Neuron (in vitro differentiated cells): ENCODE results near the gene RAC2.

ENCODE experiments used
- H2AFZ ChIP-seq: one replicate; pipeline ENCODE4 v1.6.1; 2013; ENCODE audit warnings: low read depth, mild to moderate bottlenecking, inconsistent platforms, low read length, moderate library complexity
- H3K27me3 ChIP-seq: one replicate; pipeline ENCODE4 v1.6.1; 2013; ENCODE audit warnings: low read length; ENCODE audit not compliant: insufficient read depth
- H3K36me3 ChIP-seq: one replicate; pipeline ENCODE4 v1.6.1; 2013; ENCODE audit warnings: low read length; ENCODE audit not compliant: insufficient read depth
- H3K4me1 ChIP-seq: one replicate; pipeline ENCODE4 v1.6.1; 2013; ENCODE audit warnings: low read length; ENCODE audit not compliant: insufficient read depth
- H3K4me3 ChIP-seq: 2 replicates; pipeline ENCODE4 v1.5.1; 2013; ENCODE audit warnings: mild to moderate bottlenecking, low read length, moderate library complexity
- H3K9me3 ChIP-seq: one replicate; pipeline ENCODE4 v1.6.1; 2013; ENCODE audit warnings: low read length

RAC2 gene

DNA sequence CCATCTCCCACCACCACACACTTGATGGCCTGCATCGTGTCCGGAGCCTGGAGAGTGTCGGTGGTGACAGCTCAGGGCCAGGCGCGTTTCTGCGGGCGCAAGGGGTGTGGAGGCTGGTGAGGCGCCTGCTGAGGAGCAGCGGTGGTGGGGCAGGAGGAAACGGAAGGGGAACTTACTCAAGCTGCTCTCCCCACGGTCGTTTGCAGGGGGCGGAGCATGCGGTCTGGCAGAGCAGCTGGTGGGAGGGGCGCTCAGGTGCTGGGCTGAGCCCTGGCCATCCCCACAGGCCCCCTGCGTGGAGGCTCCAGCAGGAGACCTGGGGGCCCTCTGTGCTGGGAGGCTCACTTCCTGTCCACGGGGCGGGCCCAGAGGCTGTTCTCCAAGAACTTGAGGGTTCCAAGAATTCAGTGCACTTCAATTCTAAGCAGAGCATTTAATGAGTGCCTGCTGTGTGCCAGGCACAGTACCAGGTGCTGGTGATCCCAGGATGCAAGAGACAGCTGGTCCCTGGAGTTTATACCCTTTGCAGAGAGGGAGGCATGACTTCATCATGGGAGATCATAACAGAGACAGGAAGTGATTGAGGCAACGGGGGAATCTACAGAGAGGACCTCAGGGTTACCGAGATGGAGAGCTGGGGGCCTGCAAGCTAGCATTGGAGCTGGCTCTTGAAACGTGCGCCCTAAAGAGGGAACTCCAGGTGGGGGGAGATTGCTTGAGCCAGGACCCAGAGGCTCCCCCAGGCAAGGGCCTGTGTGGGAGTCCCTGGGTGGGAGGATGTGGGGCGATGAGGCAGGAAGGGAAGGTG, at the start of gene RAC2:
TSS of gene RAC2 (minus strand) at position 156 of the 808 bp plus-strand sequence. CDS start at position 35, 121 bp downstream.
- Histone ChIP-seq H2AFZ (no peak within 1 kb of the TSS), H3K9me3 (no peaks in the 10 kb centered on the region), H3K36me3 (no peaks in the 10 kb centered on the region), H3K4me1 (peaks cover 6% of the 10 kb centered on the region), H3K27me3 (peaks cover 8% of the 10 kb centered on the region), H3K4me3 (no peak within 1 kb of the TSS)

GRCh38 chr22:37293172-37293571, 49.1 kb upstream of the RAC2 start:
- H3K4me1 ChIP-seq: no peaks in the 10 kb centered on the region
- no peaks in the 10 kb centered on the region for H3K27me3 ChIP-seq
- H3K4me3 ChIP-seq: no peak overlapping the region
- H3K9me3 ChIP-seq: no peaks in the 10 kb centered on the region
- no peak overlapping the region for H2AFZ ChIP-seq
- no peaks in the 10 kb centered on the region for H3K36me3 ChIP-seq

DNA sequence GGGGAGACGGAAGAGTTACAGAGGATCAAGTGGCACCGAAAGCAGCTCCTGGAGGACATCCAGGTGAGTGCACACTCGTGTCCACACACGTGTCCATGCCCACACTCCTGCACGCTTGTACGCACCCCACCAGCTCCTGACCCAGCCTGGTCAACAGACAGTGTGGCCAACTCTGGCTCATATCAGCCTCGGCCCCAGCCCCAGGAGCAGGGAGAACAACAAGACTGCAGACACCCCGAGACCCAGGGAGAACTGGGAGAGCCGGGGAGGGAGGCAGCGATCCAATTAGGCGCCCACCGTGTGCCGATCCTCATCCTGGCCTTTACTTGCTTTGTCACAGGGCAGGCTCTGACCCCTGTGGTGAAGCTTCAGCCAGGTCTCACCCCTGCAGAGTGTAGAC, 48.6 kb upstream of the RAC2 start:
- Histone ChIP-seq H3K4me1 (no peaks in the 10 kb centered on the region), H3K4me3 (no peak overlapping the region), H3K36me3 (no peaks in the 10 kb centered on the region), H2AFZ (no peak overlapping the region), H3K27me3 (no peaks in the 10 kb centered on the region), H3K9me3 (no peaks in the 10 kb centered on the region)

DNA sequence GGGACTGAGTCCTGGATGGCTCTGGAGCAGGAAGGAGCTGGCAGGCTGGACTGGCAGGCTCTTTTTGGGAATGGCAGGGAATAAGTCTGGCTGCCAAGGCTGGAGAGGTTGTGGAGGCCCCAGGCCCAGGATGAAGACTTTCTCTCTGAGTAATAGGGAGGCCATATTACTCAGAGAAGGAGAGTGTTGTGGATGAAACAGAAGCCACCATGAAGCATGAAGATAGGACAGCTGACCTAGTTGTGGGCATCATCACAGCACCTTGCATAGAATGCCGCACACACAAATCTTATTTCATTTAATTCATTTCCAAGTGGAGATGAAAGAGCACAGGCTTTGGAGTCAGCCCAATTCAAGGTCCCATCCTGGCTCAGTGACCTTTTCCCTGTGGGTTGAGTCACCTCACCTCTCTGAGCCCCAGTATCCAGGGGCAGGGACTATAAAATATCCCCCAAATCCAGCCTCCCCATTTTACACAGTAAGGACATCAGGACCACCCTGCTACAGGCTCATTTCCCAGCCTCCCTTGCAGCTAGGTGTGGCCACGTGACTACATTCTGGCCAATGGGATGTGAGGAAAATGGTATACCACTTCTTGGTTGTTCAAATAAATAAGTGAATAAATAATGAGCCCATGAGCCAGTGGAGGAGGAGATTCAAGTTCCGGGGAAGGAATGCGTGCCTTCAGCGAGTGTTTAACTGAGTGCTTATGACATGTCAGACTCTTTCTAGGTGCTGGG, 47.7 kb upstream of the RAC2 start:
- Histone ChIP-seq H3K4me3 (no peak overlapping the region), H3K4me1 (no peaks in the 10 kb centered on the region), H3K27me3 (no peaks in the 10 kb centered on the region)

DNA sequence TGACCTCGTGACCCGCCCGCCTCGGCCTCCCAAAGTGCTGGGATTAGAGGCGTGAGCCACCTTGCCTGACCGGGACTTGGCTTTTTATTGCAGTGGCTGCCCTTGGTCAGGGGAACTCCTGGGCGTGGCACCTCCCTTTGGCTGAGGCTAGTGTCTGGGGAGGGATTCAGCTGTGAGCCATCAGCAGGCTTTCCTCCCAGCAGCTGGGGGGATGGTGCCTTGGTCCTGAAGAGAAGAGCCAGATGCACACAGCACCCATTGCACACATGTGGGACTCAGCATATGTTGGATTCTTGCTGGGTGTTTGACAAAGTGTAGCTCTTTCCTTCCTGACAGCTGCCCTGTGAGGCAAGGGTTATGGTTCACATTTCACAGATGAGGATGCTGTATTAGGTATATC, 46.7 kb upstream of the RAC2 start:
- H3K9me3 ChIP-seq: no peaks in the 10 kb centered on the region
- H2AFZ ChIP-seq: no peak overlapping the region
- no peaks in the 10 kb centered on the region for H3K27me3 ChIP-seq
- no peak overlapping the region for H3K4me3 ChIP-seq
- H3K36me3 ChIP-seq: no peaks in the 10 kb centered on the region
- H3K4me1 ChIP-seq: no peaks in the 10 kb centered on the region

More for the DNA sequence above, 47.7 kb upstream of the RAC2 start:
- no peaks in the 10 kb centered on the region for H3K9me3 ChIP-seq
- no peaks in the 10 kb centered on the region for H3K36me3 ChIP-seq
- H2AFZ ChIP-seq: no peak overlapping the region

GRCh38 chr22:37289156-37289735, 45.2 kb upstream of the RAC2 start:
- no peaks in the 10 kb centered on the region for H3K36me3 ChIP-seq
- H2AFZ ChIP-seq: no peak overlapping the region
- no peaks in the 10 kb centered on the region for H3K4me1 ChIP-seq
- H3K4me3 ChIP-seq: no peak overlapping the region
- H3K9me3 ChIP-seq: no peaks in the 10 kb centered on the region
- peaks cover 3% of the 10 kb centered on the region for H3K27me3 ChIP-seq

GRCh38 chr22:37288521-37288920, 44.5 kb upstream of the RAC2 start:
- H3K36me3 ChIP-seq: no peaks in the 10 kb centered on the region
- no peak overlapping the region for H2AFZ ChIP-seq
- no peaks in the 10 kb centered on the region for H3K4me1 ChIP-seq
- H3K27me3 ChIP-seq: peaks cover 10% of the 10 kb centered on the region
- H3K4me3 ChIP-seq: no peak overlapping the region
- H3K9me3 ChIP-seq: no peaks in the 10 kb centered on the region

DNA sequence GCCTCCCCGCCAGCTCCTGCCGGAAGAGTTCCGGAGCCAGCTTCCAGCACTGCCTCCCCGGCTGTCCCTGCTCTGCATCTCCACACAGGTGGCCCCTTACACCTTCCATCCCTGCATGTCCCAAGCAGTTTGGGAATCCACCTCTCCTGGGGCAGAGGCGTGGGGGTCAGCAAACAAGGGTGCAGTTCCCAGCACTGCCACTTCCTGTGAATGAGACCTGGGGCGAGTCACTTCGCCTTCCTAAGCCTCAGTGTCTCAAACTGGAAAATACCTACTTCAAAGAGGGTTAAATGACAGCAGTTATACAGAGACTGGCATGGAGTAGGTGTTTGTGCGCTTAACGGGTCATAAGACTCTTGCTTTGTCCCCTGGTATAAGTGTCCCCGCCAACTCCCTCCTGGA, 43.5 kb upstream of the RAC2 start:
- Histone ChIP-seq H3K4me3 (no peak overlapping the region), H3K9me3 (no peaks in the 10 kb centered on the region), H2AFZ (no peak overlapping the region), H3K36me3 (no peaks in the 10 kb centered on the region), H3K27me3 (peaks cover 10% of the 10 kb centered on the region), H3K4me1 (no peaks in the 10 kb centered on the region)

- H3K4me1 ChIP-seq: no peaks in the 10 kb centered on the region
- H3K4me3 ChIP-seq: no peak overlapping the region
- no peaks in the 10 kb centered on the region for H3K9me3 ChIP-seq
- H3K27me3 ChIP-seq: peaks cover 10% of the 10 kb centered on the region
- H2AFZ ChIP-seq: no peak overlapping the region
- no peaks in the 10 kb centered on the region for H3K36me3 ChIP-seq
These were observed 41.9 kb upstream of the RAC2 start for GRCh38 chr22:37285937-37286336.

DNA sequence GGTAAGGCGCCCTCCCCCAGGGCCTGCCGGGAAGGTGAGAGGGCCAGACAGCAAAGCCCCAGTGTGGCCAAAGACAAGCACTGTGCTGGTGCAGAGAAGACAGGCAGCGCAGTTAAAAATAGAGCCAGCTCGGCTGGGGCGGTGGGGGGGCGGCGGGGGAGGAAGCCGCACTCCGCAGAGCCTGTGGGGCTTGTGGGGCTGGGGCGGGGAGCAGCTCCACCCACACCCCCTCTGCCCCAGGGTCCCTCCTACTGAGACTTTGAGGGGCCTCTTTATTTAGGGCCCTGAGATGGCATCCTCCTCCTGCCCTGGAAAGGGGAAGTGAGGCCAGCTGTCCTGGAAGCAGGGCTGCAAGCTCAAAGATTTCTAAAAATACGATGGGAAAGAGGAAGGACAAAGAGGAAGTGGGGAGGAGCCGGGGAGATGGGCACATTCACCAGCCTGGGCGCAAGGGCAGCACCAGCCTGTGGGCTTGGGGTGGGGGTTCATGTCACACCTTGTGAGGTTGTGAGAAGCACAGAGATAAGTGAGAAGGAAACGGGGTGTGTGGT, 40.8 kb upstream of the RAC2 start:
- Histone ChIP-seq H3K4me1 (no peaks in the 10 kb centered on the region), H2AFZ (no peak overlapping the region), H3K9me3 (no peaks in the 10 kb centered on the region), H3K36me3 (no peaks in the 10 kb centered on the region), H3K27me3 (peaks cover 10% of the 10 kb centered on the region), H3K4me3 (no peak overlapping the region)

DNA sequence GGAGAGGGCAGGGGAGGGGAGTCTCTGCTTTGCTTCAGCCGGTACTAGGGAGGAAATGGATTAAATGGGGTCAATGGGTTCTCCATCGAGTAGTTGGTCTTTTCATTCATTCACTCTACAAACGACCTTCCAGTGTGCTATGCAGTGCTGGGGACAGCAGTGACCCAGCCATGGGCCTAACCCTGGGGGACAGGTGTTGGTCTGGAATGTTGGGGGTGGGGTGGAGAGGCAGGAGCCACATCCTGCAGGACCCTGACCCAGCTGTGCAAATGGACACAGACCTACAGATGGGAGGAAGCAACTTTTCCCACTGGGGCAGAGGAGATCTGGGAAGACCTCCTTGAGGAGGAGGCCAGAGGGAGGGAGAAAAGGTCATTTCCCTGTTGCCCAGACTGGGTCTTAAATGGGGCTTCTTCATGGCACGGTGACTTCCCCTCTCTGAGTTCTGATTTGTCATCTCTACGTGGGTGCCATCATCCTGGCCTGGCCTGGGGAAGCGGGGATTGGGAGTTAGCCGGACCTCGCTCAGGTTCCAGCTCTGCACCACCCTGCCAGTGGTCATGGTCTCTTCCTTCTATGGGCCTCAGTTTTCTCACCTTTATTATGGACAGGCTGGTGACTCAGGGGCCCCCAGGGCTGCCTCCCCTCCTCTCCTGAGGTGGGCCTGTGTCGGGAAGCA, 40.2 kb upstream of the RAC2 start:
- no peak overlapping the region for H2AFZ ChIP-seq
- no peaks in the 10 kb centered on the region for H3K4me1 ChIP-seq
- no peak overlapping the region for H3K4me3 ChIP-seq

GRCh38 chr22:37283393-37283937, 39.4 kb upstream of the RAC2 start:
- peaks cover 10% of the 10 kb centered on the region for H3K27me3 ChIP-seq
- no peak overlapping the region for H3K4me3 ChIP-seq

More for the DNA sequence above, 40.2 kb upstream of the RAC2 start:
- H3K27me3 ChIP-seq: peaks cover 10% of the 10 kb centered on the region
- no peaks in the 10 kb centered on the region for H3K9me3 ChIP-seq
- H3K36me3 ChIP-seq: no peaks in the 10 kb centered on the region

More at GRCh38 chr22:37283393-37283937, 39.4 kb upstream of the RAC2 start:
- Histone ChIP-seq H3K9me3 (no peaks in the 10 kb centered on the region), H3K36me3 (no peaks in the 10 kb centered on the region), H3K4me1 (no peaks in the 10 kb centered on the region), H2AFZ (no peak overlapping the region)
